HTERT RPE-1 (cell line): ENCODE results near the gene ENO4.

Experiments
- in situ Hi-C: fragments of 300-500 bp; cut with MboI; formaldehyde crosslinking; loops from 4 replicates; pipeline ENCODE4 v1.14.3; 2020; ENCODE audit warnings: low sequenced_read_pairs

ENO4 gene

DNA sequence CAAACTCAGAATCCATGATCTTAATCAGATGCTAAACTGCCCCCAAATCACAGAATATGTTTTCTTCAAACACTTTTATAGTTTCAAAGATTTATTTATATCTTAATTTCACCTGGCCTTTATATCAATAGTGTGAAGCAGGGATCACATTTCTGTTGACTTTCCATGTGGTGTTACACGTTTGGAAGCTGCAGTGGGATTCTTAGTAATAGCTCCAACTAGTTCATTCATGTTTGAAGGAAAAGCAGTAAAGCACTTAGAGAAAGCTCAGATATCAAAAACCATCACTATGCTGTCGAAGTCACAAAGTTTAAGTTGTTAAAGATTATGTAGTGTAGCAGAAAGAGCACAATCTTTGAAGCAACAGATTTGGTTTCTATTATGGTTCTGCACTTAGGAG is 16.8 kb downstream of the ENO4 start:
- in situ Hi-C loops: no loop called here

DNA sequence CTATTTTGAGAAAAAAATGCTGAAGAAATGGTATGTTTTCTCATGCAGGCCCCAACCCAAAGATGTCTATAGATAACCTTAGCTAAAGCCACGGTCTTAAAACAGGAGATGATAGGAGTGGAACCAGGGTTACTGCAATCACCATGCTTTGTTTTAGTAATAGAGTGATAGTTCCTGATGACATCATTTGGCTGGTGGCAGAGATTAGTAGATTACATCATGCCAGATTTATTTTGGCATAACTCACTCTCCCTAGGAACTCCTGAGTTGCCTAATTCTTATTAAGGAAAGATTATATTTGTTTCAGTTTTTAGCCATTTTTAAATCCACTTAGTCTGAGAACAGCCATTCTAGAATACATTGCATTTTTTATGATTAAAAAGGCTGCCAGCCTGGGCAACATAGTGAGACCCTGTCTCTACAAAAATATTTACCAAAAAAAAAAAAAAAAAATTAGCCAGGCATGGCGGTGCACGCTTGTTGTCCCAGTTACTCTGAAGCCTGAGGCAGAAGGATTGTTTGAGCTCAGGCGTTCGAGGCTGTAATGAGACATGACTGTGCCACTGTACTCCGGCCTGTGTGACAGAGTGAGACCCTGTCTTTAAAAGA is 17.8 kb downstream of the ENO4 start:
- in situ Hi-C loops: no loop called here

DNA sequence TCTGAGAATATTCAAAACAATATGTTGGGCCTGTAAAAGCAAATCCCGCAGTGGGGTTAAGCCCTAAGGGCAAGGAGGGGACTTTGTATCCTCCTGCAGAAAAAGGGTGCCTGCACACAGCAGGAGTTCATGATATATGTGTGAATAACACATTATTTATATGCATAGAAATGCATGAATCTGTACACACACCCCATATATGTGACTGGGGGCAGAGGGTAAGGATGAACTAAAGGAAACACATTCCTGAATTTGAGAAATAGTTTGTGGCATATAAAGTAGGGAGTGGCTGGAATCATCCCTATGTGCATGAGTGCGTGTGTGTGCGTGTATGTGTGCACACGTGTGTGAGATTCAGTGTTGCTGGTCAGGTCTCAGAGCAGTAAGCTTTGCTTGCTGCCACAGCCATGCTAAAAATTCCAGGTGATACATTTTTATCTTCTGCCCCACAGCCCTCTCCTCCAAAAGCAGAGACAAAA is 18.9 kb downstream of the ENO4 start:
- in situ Hi-C loops: no loop called here

DNA sequence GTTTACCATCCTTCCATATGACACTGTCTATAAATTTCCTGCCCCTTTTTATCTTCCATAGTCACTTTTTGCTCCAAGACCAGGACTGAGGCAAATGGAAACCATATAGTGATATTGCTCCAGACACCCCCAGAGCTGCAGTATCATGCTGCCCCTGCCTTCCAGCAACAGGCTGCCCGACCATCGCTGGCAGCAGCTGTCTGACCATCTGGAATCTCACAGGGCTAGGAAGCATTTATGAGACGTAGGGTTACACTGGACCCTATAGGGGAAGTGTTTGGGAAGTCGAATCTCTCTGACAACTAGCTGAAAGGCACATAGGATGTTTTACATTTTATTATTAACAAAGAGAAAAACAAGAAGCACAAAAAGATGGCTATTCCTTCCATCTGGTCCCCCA is 19.4 kb downstream of the ENO4 start:
- in situ Hi-C loops: no loop called here

DNA sequence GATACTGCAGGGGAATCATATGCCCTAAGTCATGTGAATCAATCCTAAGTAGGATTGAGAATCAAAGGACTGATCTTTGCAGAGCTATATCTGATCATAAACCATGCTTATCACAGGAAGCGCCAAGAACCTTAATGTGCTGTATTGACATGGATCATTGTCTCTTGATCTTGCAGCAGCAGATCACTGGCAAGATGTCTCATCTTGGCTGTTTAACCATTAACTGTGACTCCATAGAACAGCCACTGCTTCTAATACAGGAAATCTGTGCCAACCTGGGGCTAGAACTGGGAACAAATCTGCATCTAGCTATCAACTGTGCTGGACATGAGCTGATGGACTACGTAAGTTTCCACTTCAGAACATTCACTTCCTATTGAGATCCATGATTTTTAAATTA is 21.6 kb downstream of the ENO4 start:
- in situ Hi-C loops: no loop called here

DNA sequence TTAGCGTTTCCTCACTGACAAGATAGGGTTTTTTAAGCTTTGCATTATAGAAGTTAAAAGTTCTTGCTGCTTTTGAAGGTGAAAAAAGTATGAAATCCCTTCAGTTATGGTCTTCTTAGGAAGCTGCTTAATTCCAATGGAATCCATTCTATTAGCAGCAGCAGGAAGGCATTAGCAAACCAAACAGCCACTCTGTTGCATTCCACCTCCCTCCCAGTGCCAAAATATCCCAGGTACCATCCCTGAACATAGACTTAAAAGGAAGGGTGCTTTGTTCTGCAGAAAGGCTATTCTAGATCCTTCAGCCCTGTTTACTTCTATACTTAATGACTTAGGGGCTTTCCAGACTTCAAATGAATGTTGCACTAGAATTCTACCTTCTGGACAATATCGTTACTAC is 23.8 kb downstream of the ENO4 start:
- in situ Hi-C loops: no loop called here

DNA sequence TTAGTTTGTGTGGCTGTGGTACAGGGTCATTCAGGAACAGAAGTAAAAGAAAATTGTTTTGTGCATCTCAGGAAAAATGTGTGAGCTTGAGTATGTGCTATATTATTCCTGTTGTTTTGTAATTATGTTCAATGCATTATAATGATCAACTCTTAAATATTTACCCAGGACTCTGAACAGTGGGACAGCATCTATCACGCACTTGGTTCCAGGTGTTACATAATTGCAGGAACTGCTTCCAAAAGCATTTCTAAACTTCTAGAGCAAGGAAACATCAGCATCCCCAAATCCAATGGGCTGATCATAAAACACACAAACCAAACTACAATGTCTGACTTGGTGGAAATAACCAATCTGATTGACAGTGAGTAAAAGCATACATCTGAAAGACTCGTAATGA is 26.6 kb downstream of the ENO4 start:
- in situ Hi-C loops: no loop called here

DNA sequence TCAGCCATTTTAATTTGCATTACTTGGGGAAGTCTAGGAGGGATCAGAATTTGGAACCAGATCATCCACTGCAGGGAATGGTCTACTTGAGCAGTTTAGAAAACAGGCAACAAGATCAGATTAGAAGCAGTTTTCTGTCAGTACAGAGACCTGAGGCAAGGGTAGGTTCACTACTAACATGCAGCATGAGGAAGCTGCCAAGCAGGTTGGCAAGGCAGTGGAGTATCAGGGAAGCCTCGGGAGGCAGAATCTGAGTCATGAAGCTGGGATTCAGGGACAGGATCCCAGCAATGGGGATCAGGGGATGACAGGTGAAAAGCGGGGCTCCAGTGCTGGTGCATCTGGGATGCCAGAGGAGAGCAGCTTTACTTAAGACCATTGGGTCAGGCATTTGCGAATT is 28.1 kb downstream of the ENO4 start:
- in situ Hi-C loops: no loop called here

DNA sequence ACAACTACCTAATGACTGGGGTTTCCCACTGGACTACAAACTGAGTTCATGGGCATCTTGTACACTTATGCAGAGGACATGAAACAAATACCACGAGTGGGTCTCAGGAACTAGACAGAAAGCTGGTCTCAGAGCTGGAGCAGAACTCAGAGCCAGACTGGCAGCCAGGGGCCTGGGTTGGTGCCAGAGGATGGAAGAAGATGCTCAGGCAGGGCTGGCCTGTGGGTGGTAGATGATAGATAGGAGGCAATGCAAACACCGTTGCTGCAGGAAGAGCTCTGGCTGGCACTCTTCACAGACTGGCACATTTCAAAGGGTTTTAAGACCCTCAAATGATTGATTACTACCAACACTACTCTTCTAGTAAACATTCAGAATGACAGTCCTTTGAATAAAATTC is 28.8 kb downstream of the ENO4 start:
- in situ Hi-C loops: no loop called here

DNA sequence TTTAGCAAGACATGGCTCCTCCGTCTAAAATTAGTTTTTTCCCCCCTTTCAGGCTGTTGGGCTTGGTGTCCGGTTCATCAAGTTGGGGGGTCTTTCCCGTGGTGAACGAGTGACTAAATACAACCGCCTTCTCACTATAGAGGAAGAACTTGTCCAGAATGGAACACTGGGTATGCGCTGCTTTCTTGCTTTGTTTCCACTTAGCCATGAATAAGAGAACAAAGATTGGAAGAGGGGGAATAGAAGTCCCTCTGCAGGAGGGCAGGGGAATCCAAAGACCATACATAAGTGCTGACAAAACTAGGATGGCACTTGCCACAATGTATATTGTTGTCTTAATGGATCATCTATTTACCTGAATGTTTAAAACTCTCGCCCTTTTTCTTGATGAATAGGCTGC is 30.5 kb downstream of the ENO4 start:
- in situ Hi-C loops: no loop called here

DNA sequence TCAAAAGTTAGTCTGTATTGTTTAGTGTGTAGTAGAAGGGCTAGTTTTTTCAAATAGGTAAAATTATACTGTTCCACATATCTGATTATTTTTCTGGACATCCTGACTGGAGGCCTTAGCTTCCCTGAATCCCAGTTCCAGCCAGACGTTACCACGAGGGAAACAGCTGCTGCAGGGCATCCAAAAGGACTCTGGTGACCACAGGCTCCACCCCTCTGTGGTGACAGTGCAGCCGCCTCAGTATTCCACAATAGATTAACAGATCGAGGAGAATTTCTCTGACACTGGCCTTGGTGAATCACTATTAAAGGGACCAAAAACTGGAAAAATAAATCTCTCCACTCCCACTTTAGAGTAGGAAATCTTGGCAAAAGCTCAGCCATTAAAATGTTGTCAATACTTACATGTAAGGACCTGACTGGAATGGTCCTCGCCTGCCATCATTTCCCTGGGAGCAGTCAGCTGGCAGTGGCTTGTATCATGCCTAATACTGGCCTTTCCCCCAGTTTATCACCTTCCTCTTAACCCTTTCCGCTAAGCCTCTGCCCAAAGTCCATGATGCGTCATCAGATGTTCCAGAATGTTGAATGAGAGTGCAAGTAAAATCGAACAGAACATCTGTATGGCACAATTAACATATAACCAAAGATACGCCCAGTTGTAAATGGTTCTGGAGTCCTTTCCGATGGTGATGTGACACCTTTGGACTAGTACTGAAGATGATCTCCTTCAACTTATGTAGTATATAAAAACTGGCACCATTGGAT is 31.6 kb downstream of the ENO4 start:
- in situ Hi-C loops: no loop called here

DNA sequence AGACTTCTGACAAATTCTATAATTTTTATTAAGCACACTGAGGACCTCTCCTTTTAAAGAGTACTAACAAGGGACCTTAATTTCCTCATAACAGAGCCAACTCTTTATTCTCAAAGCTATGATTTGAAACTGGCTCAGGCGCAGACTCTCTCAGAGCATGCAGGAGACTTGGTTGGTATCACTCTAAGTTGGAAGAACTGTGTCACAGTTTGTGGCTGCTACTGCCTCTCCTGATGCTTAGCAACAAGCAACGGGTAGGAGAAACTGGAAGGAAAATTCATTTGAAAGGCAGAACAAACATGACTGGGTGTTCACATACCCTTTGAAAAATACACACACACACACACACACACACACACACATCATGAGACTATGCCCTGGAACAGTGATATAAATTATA is 33.3 kb downstream of the ENO4 start:
- in situ Hi-C loops: no loop called here

DNA sequence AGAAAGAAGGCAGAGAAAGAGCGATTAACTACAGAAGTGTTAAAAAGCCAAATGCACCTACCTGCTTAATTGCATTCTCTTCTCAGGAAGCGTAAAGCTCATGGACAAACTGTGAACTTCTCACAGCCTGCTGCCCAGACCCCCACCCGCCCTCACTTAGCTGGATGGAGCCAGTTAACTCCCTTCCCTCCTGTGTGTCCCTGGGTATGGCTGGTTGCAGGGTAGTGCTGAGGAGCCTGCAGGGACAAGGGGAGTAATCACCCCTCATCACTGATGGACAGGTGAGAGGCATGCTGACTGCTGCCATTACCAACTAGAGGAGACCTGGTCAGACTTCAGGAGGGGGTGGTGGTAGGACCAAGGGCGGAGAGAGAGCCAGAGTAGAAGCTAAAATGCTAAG is 37.5 kb downstream of the ENO4 start:
- in situ Hi-C loops: no loop called here

DNA sequence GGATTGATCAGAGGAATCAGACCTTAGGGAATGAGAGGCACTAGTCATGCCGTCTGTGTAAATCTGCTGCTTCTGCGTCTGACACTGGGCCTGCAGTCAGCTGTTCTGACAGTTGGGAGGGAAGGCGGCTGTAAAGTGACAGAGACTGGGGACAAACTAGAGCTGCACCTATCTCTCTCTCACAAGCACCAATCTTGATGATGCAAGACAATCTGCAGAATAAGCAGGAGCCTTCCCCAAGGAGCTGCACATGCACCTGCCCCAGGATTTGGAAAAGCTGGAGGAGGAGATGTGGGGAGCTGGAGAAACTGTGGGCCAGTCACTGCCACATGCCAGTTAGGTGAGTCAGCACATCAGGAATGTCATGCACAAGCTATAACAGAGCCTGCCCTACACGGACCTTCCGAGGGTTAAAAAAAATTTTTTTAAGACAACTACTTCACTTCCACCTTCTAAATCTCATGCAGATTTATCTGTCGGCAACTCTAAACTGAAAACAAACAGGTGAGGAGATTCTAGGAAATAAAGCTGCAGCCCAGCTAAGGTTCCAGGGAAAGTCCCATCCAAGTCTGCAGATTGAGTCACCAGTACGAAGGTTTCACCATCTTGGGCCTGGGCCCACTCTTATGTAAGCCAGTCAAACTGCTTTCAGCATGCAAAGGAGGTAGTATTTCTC is 39.2 kb downstream of the ENO4 start:
- in situ Hi-C loops: no loop called here

DNA sequence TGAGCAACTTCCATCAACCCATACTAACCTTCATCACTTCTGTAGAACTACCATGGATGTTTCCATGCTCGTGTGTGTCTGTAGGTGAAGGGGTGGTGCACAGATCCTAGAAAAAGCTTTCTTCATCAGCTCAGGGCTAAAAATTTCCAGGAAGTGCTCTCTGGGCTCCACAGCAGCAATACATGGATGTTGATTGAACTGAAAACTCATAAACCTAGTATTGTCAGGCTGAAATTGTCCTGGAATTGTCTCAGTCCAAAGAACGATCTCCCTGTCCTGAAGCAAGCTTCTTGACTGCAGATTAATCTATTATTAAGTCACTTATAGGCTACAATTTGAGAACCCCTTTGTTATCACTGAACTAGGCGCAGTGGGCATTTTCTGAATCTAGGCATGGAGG is 39.8 kb downstream of the ENO4 start:
- in situ Hi-C loops: no loop called here

DNA sequence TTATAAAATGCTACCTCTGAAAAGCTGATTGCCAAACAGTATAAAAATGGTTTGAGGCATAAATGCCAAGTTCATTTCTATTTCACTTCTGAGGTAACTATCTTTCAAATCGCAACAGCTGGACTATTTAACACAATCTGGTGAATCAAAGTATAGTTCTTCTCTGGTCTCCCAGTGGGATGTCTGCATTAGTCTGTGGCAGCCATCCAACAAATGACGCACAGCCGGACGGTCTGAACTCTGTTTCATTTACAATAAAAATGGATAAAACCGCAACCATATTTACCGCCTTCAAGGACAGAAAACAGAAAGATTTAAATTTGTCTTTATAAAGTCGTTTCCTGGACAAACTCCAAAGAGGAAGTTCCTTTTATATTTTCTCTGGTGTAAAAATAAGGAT is 41.9 kb downstream of the ENO4 start:
- in situ Hi-C loops: no loop called here

DNA sequence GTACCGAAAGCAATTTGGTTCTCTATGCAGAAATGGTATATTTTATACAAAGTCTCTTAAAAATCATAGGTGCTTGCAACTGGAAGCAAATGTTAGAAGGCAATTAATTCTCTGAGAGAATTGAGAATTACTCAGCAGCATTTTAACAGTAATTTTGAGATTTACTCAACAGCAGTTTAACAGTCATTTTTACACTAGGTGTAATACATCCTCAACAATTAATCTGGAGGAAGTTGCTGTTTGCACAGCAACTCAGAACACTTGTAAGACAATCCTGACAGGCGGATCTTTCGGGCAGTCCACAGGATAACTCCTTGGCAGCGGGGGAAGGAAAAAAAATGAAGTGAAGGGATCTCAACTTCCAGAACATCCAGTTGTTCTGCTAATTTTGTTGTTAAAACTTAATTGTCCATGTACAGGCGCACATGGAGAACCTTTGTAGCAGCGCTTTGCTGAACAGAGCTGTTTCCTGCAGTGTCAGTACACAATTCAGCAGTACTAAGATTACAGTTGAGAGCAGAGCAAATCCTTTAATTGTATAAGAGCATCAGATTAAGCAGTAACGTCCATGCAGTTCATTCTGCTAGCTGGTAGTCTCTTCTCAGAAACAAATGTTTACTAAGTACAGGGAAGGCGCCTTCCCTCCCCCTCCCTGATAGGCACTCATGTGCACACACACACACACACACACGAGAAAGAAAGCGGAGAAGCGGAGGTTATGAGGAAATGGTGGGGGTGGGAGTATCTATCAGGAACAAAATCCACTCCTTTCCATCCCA is 43.8 kb downstream of the ENO4 start:
- in situ Hi-C loops: no loop called here

DNA sequence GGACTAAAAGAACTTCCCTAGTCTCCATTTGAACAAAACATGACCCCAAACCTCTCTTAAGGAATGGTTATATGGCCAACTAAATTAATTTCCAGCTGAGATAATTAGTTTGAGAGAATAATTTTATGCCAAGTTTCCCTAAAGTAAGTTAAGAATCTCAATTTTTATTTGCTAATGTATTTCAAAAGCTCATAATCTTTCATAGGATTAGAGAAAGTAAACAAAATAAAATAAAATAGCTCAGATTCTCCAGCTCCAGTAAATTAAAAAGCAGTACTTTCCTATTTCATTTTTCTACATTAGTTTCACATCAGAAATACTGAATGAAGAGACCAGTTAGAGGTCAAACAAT is 44.4 kb downstream of the ENO4 start:
- in situ Hi-C loops: no loop called here

DNA sequence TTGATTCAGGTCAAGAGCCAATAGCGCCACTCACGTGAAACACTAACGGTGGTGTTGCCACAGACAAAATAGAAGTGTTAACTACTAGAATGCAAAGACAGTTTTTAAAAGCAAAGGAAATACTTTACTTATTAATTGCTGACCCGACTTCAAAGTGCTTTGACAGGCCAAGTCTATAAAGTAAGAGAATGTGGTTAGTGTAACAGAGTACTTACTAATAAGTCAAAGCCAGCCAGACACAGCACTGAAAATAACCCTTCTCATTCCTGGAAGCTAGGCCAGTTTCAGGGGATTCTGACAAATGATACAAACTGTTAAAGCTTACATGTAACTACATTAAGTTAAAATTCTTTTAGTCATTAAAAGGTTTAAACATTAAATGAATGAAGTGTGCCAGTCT is 50.3 kb downstream of the ENO4 start:
- in situ Hi-C loops: no loop called here

DNA sequence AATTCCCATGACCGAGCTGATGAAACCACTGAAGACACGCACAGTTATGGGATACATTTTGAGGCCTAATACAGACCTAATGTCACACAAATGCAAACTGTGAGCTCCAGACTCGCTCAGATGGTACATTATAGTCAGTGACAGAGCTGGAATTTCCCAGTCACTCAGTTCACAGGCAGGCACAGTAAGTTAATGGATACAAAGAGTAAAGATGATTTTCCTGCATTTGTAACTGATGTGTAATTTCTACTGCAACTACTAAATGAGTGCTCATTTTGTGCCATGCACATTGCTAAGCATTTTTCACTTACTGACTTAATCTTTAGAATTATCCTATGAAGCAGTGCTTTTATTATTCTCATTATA is 56.5 kb downstream of the ENO4 start:
- in situ Hi-C loops: no loop called here

DNA sequence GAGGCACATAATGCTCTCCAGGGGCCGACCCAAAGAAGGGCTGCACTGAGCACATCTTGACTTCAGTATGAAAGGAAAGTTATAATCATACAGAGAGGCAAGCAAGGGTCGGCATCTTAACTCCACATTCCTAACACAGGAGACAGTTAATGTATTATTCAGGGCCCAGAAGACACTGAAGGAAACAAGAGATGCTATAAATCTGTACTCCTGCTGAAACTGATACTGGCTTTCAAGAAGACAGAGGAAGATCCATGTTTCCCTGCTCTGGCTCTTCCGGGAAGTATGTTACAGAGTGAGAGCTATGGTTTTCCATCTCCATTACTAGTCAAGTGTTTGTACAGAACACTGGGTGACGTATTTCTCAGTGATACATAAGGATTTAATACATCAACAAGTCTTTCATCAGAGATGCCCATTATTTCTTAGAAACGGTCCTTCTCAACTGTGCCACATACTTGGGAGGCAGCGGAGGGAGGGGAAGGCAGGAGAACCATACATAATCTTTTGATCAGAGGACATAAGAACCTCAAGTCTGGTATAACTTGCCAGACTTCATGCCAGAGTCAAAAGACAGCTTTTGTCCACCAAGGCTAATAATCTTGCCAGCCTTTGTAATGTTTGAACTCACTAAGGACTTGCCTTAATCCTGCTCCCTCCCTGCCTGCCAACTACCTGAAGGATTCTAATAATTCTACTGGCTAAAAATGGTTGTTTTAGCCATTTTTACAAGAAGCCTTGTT is 58.1 kb downstream of the ENO4 start:
- in situ Hi-C loops: no loop called here
